Measurements from ENCODE around the gene GPC5.

GRCh38 chr13:92734545-92734944 is 1336.1 kb downstream of the GPC5 start:
- no peak for TF ChIP-seq REPIN1 (tag by site-specific recombination; IDR thresholded peaks at IDR 0.05; ENCODE audit: low read depth)
- no peak for TF ChIP-seq CTCF (tag by site-specific recombination; IDR thresholded peaks at IDR 0.05)
- no peak for TF ChIP-seq ZNF629 (tag by site-specific recombination; IDR thresholded peaks at IDR 0.05)
- no peak for TF ChIP-seq TSHZ1 (tag by site-specific recombination; IDR thresholded peaks at IDR 0.05; ENCODE audit: borderline replicate concordance)
- no peak for TF ChIP-seq YY2 (tag by site-specific recombination; IDR thresholded peaks at IDR 0.05)
- no peak for TF ChIP-seq ZNF416 (tag by site-specific recombination; IDR thresholded peaks at IDR 0.05)
- TF ChIP-seq ELK4 (IDR thresholded peaks at IDR 0.05; ENCODE audit: borderline replicate concordance, low read depth, low read length): no peak
- TF ChIP-seq ZNF777 (tag by site-specific recombination; IDR thresholded peaks at IDR 0.05; ENCODE audit: borderline replicate concordance): no peak
- TF ChIP-seq SCRT1 (tag by site-specific recombination; IDR thresholded peaks at IDR 0.05; ENCODE audit: borderline replicate concordance): no peak
- TF ChIP-seq ZNF335 (tag by site-specific recombination; conservative IDR thresholded peaks at IDR 0.05): no peak
- no peak for TF ChIP-seq ZFP3 (tag by site-specific recombination; IDR thresholded peaks at IDR 0.05; ENCODE audit: low read depth)
- no peak for TF ChIP-seq GLIS1 (tag by site-specific recombination; IDR thresholded peaks at IDR 0.05)

Measured in HEK293 (cell line).